Glutamatergic neuron (in vitro differentiated cells): ENCODE results near the gene PI4KA. TPM values are rescaled to one million over a fixed set of nuclear protein-coding genes. Genes with fewer than 3 reads are reported as not detected.

Experiments used
- DNase-seq: peaks from one replicate; pipeline ENCODE4 v3.0.0; 2022
- H3K27ac Mint-ChIP-seq: one replicate; pipeline ENCODE4 v1.8.0; 2020; ENCODE audit warnings: mild to moderate bottlenecking, mixed read lengths, inconsistent platforms; ENCODE audit not compliant: unreplicated experiment
- H3K27me3 Mint-ChIP-seq: one replicate; pipeline ENCODE4 v1.8.0; 2020; ENCODE audit warnings: mild to moderate bottlenecking, moderate library complexity, mixed read lengths, inconsistent platforms; ENCODE audit not compliant: unreplicated experiment
- H3K36me3 Mint-ChIP-seq: one replicate; pipeline ENCODE4 v1.8.0; 2020; ENCODE audit warnings: mild to moderate bottlenecking, mixed read lengths, inconsistent platforms; ENCODE audit not compliant: unreplicated experiment
- H3K4me1 Mint-ChIP-seq: one replicate; pipeline ENCODE4 v1.8.0; 2020; ENCODE audit warnings: mild to moderate bottlenecking, low read depth, mixed read lengths, inconsistent platforms; ENCODE audit not compliant: unreplicated experiment
- H3K4me3 Mint-ChIP-seq: one replicate; pipeline ENCODE4 v1.8.0; 2020; ENCODE audit warnings: mild to moderate bottlenecking, mixed read lengths, inconsistent platforms; ENCODE audit not compliant: unreplicated experiment
- H3K9me3 Mint-ChIP-seq: one replicate; pipeline ENCODE4 v1.8.0; 2020; ENCODE audit warnings: mild to moderate bottlenecking, moderate library complexity, mixed read lengths, inconsistent platforms; ENCODE audit not compliant: unreplicated experiment
- total RNA-seq: library from RNA; stranded (reverse); fragmentation: NEBNext Ultra II Directional; extraction: Animal tissue kit (Norgen Biotek cat#: 25700); gene quantifications from one replicate; pipeline ENCODE4 v1.2.1, GENCODE V29; 2021; ENCODE audit not compliant: unreplicated experiment
- TF ChIP-seq, protein P1 (sequence below): fragments of 200-600 bp; sonication (generic); IDR thresholded peaks from one replicate; pipeline ENCODE4 v1.5.0; 2021; ENCODE audit not compliant: partially characterized antibody, unreplicated experiment

Gene PI4KA
- total RNA-seq, 1 donor from 2014 or later = 165 TPM

DNA sequence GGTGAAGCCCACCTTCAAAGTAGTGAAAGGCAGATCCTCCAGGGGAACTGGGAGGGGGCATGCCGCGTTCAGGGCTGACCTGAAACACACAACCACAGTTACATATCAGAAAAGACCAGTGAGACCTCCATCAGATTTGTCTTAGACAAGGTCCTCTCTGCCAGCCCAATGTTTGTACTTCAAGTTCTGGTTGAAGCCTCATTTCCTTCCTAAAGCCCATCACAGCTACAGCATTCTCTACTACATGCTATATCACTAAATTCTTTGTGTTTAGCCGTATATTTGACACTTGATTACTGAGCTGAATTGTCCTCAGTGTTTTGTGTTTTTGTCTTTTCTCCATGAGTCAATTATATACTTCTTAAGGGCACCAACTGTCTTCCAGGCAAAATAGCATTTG, 40.1 kb downstream of the PI4KA start:
- Mint-ChIP-seq H3K27me3 (peaks cover 2% of the 10 kb centered on the region), H3K4me3 (no peak overlapping the region), H3K27ac (no peak overlapping the region), H3K36me3 (no peaks in the 10 kb centered on the region), H3K9me3 (no peaks in the 10 kb centered on the region), H3K4me1 (no peaks in the 10 kb centered on the region)
- DNase-seq = no peak
- TF ChIP-seq, protein P1, sequence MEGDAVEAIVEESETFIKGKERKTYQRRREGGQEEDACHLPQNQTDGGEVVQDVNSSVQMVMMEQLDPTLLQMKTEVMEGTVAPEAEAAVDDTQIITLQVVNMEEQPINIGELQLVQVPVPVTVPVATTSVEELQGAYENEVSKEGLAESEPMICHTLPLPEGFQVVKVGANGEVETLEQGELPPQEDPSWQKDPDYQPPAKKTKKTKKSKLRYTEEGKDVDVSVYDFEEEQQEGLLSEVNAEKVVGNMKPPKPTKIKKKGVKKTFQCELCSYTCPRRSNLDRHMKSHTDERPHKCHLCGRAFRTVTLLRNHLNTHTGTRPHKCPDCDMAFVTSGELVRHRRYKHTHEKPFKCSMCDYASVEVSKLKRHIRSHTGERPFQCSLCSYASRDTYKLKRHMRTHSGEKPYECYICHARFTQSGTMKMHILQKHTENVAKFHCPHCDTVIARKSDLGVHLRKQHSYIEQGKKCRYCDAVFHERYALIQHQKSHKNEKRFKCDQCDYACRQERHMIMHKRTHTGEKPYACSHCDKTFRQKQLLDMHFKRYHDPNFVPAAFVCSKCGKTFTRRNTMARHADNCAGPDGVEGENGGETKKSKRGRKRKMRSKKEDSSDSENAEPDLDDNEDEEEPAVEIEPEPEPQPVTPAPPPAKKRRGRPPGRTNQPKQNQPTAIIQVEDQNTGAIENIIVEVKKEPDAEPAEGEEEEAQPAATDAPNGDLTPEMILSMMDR = no peak

DNA sequence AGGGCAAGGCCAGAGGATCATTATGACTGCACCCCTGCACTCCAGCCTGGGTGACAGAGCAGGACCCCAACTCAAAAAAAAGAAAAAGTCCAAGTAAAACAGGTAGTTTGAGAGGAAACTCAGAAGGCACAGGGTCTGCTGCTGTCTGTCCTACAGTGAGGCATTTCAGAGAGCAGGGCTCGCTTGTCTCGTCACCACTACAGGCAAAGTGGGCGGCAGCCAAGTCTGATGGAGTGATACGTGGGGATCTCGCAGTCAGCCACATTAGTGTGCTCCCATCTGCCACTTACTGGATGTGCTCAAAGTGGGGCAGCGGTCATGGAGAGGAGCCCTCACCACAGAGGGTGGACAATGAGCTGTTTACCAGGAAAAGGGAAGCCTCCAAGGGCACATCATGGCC, 42.1 kb downstream of the PI4KA start:
- Mint-ChIP-seq H3K36me3 (no peaks in the 10 kb centered on the region), H3K27me3 (peaks cover 2% of the 10 kb centered on the region), H3K9me3 (no peaks in the 10 kb centered on the region), H3K27ac (no peak overlapping the region), H3K4me3 (no peak overlapping the region), H3K4me1 (no peaks in the 10 kb centered on the region)
- DNase-seq = no peak
- TF ChIP-seq, protein P1 = no peak

DNA sequence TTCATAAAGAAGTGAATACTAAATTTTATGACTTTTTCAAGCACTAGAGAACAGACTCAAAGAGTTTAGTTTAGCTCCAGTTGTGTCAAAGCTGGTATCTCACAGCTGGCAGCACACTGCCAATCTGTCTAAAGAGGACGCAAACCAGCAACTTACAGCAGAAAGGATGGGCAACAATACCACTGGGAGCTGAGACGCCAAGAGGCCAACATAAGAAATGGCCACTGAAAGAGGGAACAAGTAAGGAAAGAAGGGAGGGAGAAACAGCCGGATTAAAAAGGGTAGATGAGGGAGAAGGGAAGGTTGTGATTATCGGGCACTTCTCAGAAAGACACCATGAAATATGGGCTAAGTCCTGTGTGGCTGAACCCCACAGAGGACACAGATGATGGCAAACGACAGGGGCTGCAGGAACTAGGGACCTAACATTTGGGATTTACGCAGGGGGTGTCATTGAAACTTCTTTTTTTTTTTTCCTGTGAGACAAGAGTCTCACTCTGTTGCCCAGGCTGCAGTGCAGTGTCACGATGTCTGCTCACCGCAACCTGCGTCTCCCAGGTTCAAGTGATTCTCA, 43.0 kb downstream of the PI4KA start:
- Mint-ChIP-seq H3K4me1 (no peaks in the 10 kb centered on the region), H3K36me3 (no peaks in the 10 kb centered on the region), H3K9me3 (no peaks in the 10 kb centered on the region), H3K4me3 (no peak overlapping the region), H3K27me3 (peaks cover 2% of the 10 kb centered on the region), H3K27ac (no peak overlapping the region)
- no peak for DNase-seq
- TF ChIP-seq, protein P1 = no peak

DNA sequence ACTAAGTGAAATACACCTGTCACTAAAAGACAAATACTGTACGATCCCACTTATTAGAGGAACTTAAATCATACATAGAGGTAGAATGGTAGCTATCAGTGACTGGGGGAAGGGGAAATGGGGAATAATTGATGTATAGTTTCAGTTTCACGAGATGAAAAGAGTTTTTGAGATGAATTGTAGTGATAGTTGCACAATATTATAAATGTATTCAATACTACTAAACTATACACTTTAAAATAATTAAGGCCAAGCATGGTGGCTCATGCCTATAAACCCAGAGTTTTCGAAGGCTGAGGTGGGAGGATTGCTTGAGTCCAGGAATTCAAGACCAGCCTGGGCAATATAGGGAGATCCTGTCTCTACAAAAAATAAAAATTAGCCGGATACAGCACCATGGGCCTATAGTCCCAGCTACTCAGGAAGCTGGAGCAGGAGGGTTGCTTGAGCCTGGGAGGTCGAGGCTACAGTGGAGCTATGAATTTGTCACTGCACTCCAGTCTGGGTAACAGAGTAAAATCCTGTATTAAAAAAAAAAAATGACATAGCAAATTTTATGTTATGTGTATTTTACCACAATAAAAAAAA, 44.3 kb downstream of the PI4KA start:
- H3K27me3 Mint-ChIP-seq = peaks cover 2% of the 10 kb centered on the region
- TF ChIP-seq, protein P1 = no peak
- H3K4me3 Mint-ChIP-seq = no peak overlapping the region
- DNase-seq = no peak
- no peaks in the 10 kb centered on the region for H3K9me3 Mint-ChIP-seq
- H3K27ac Mint-ChIP-seq = no peak overlapping the region
- no peaks in the 10 kb centered on the region for H3K4me1 Mint-ChIP-seq
- H3K36me3 Mint-ChIP-seq = no peaks in the 10 kb centered on the region

DNA sequence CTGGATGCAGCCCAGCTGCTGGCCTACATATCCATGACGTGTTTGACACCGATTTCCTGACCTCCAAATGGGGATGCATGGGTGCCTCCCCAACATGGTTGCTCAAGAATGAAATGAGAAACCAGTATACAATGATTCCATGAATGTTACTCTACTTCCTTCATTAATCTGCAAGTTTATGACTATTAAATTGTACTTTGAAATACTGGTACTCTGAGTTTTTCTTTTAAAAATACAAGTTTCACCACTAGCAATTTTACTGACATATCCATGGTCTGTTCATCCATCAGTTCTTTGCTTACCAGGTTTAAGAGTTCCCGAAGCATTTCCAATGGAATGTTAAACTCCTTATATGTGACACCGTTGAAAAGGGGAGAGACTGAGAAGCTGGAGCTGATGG, 45.6 kb downstream of the PI4KA start:
- DNase-seq = no peak
- no peaks in the 10 kb centered on the region for H3K27me3 Mint-ChIP-seq
- no peaks in the 10 kb centered on the region for H3K36me3 Mint-ChIP-seq
- TF ChIP-seq, protein P1 = no peak
- H3K9me3 Mint-ChIP-seq = no peaks in the 10 kb centered on the region
- no peak overlapping the region for H3K4me3 Mint-ChIP-seq
- no peaks in the 10 kb centered on the region for H3K4me1 Mint-ChIP-seq
- no peak overlapping the region for H3K27ac Mint-ChIP-seq
